Measurements from ENCODE around the gene KAT6B. TPM values are rescaled to one million over a fixed set of nuclear protein-coding genes. Genes with fewer than 3 reads are reported as not detected.

KAT6B gene
- total RNA-seq, 2 donors from 2014 or later, result 25.3 to 39.1 TPM

DNA sequence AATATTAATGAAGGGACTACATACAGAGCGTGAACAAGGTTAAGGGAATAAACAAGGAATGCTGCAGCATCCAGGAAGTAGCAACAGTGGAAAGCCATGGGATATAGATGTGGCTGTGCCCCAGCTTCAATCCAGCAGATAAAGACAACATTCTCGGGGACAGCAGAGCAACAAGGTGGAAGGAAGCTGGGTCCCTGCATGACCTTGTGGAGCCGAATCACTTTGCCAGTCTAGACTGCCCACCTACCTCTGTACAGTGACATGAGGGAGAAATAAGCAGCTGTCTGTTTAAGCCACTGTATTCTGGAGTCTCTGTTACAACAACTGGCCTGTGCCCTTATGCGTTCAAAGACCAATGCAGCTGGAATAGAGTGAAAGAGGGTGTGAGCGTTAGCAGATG, 255.0 kb downstream of the KAT6B start:
- TF ChIP-seq, protein P1, sequence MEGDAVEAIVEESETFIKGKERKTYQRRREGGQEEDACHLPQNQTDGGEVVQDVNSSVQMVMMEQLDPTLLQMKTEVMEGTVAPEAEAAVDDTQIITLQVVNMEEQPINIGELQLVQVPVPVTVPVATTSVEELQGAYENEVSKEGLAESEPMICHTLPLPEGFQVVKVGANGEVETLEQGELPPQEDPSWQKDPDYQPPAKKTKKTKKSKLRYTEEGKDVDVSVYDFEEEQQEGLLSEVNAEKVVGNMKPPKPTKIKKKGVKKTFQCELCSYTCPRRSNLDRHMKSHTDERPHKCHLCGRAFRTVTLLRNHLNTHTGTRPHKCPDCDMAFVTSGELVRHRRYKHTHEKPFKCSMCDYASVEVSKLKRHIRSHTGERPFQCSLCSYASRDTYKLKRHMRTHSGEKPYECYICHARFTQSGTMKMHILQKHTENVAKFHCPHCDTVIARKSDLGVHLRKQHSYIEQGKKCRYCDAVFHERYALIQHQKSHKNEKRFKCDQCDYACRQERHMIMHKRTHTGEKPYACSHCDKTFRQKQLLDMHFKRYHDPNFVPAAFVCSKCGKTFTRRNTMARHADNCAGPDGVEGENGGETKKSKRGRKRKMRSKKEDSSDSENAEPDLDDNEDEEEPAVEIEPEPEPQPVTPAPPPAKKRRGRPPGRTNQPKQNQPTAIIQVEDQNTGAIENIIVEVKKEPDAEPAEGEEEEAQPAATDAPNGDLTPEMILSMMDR (conservative IDR thresholded peaks at IDR 0.05), result no peak
- H3K4me3 ChIP-seq (ENCODE audit: low read length), result no peak overlapping the region
- no peak overlapping the region for H3K27ac Mint-ChIP-seq

More for the DNA sequence above, 255.0 kb downstream of the KAT6B start:
- H3K36me3 Mint-ChIP-seq (ENCODE audit: low read depth), result peaks cover 7% of the 10 kb centered on the region
- peaks cover 45% of the 10 kb centered on the region for H3K27me3 Mint-ChIP-seq (ENCODE audit: insufficient read depth)
- Histone ChIP-seq H3K27me3 (ENCODE audit: control insufficient read depth, insufficient read depth, low read length, poor library complexity, severe bottlenecking) (no peaks in the 10 kb centered on the region), H3K9ac (ENCODE audit: extremely low read depth, low read length, poor library complexity, severe bottlenecking) (no peak overlapping the region), H3K27ac (ENCODE audit: low read depth, low read length) (no peak overlapping the region), H3K36me3 (ENCODE audit: control insufficient read depth, insufficient read depth, low read length) (no peaks in the 10 kb centered on the region), H3K9me3 (ENCODE audit: control insufficient read depth, low read length) (peaks cover 9% of the 10 kb centered on the region), H3K4me1 (ENCODE audit: control insufficient read depth, insufficient read depth, low read length) (peaks cover 38% of the 10 kb centered on the region)
- 87% methylated on average over 5 of the region's 5 CpGs for WGBS, 2 experiments (ENCODE audit: insufficient coverage in 1 of 2, insufficient read length in 1 of 2)
- peaks cover 18% of the 10 kb centered on the region for H3K9me3 Mint-ChIP-seq
- DNase-seq, result no peak
- H3K4me3 Mint-ChIP-seq, result no peak overlapping the region
- peaks cover 49% of the 10 kb centered on the region for H3K4me1 Mint-ChIP-seq

Measured in endodermal cell (in vitro differentiated cells).